Astrocyte of the cerebellum (primary cell): ENCODE data around the gene NOVA1.

Source experiments
- DNase-seq: peaks from one replicate; pipeline ENCODE4 v3.0.0-alpha.2; 2011; ENCODE audit warnings: low read depth
- H3K4me3 ChIP-seq: 2 replicates; pipeline ENCODE4 v1.5.1; 2011; ENCODE audit warnings: mild to moderate bottlenecking, low read depth, low read length, moderate library complexity
- CTCF ChIP-seq: IDR thresholded peaks from 2 replicates; pipeline ENCODE4 v1.5.1; 2012; ENCODE audit warnings: low read length, low read depth, moderate library complexity, mild to moderate bottlenecking; ENCODE audit errors: missing control alignments
- in situ Hi-C: cut with HindIII; loops from 2 replicates; pipeline ENCODE4 v1.10.0; 2017; ENCODE audit warnings: low sequenced_read_pairs

Gene NOVA1

GRCh38 chr14:26412421-26412820 lies 185.4 kb downstream of the NOVA1 start:
- no peak for DNase-seq
- in situ Hi-C loops, result no loop called here
- no peak for TF ChIP-seq CTCF
- no peak overlapping the region for H3K4me3 ChIP-seq

- H3K4me3 ChIP-seq, result no peak overlapping the region
- DNase-seq, result no peak
- TF ChIP-seq CTCF, result no peak
- in situ Hi-C loops, result no loop called here
These were observed 187.6 kb downstream of the NOVA1 start for GRCh38 chr14:26410189-26410685.

- no peak for DNase-seq
- in situ Hi-C loops, result no loop called here
- TF ChIP-seq CTCF, result no peak
- no peak overlapping the region for H3K4me3 ChIP-seq
These were observed 192.9 kb downstream of the NOVA1 start for GRCh38 chr14:26404927-26405326.

- TF ChIP-seq CTCF, result no peak
- no peak overlapping the region for H3K4me3 ChIP-seq
- in situ Hi-C loops, result no loop called here
- no peak for DNase-seq
These were observed 194.1 kb downstream of the NOVA1 start for GRCh38 chr14:26403760-26404159.

GRCh38 chr14:26402126-26402525 lies 195.7 kb downstream of the NOVA1 start:
- in situ Hi-C loops, result no loop called here
- no peak for DNase-seq
- TF ChIP-seq CTCF, result no peak
- no peak overlapping the region for H3K4me3 ChIP-seq

GRCh38 chr14:26401179-26401968 lies 196.5 kb downstream of the NOVA1 start:
- in situ Hi-C loops, result no loop called here
- no peak for TF ChIP-seq CTCF

GRCh38 chr14:26400373-26400772 lies 197.5 kb downstream of the NOVA1 start:
- in situ Hi-C loops, result no loop called here
- TF ChIP-seq CTCF, result no peak
- no peak overlapping the region for H3K4me3 ChIP-seq
- no peak for DNase-seq

More at GRCh38 chr14:26401179-26401968, 196.5 kb downstream of the NOVA1 start:
- no peak for DNase-seq
- H3K4me3 ChIP-seq, result no peak overlapping the region
